Neural progenitor cell (in vitro differentiated cells): ENCODE results near the gene CKAP2. TPM values are rescaled to one million over a fixed set of nuclear protein-coding genes. Genes with fewer than 3 reads are reported as not detected.
"Not testable (repeated sequence)": the region's sequence is repeated elsewhere in the genome, so short reads cannot be mapped to it uniquely, and the experiment has no call there.

Experiments used
- DNase-seq: peaks from one replicate; pipeline ENCODE4 v3.0.0-alpha.2; 2016; ENCODE audit warnings: low spot score
- H2AFZ ChIP-seq: fragments of 200-600 bp; sonication (generic); replicated peaks from 2 replicates; pipeline ENCODE4 v1.6.1; 2016; ENCODE audit warnings: antibody characterized with exemption
- H3F3A ChIP-seq: fragments of 200-600 bp; sonication (generic); 2 replicates; pipeline ENCODE4 v1.6.1; 2016; ENCODE audit warnings: antibody characterized with exemption, low read depth
- H3K27ac ChIP-seq: fragments of 200-600 bp; sonication (generic); 2 replicates; pipeline ENCODE4 v1.5.1; 2016; ENCODE audit warnings: mild to moderate bottlenecking
- H3K27me3 ChIP-seq: fragments of 200-600 bp; sonication (generic); 2 replicates; pipeline ENCODE4 v1.6.1; 2016; ENCODE audit warnings: mild to moderate bottlenecking, moderate library complexity
- H3K36me3 ChIP-seq: fragments of 200-600 bp; sonication (generic); 2 replicates; pipeline ENCODE4 v1.5.1; 2016
- H3K4me1 ChIP-seq: fragments of 200-600 bp; sonication (generic); 2 replicates; pipeline ENCODE4 v1.6.1; 2016; ENCODE audit warnings: mixed run types
- H3K4me2 ChIP-seq: fragments of 200-600 bp; sonication (generic); 2 replicates; pipeline ENCODE4 v1.6.1; 2016
- H3K4me3 ChIP-seq: fragments of 200-600 bp; sonication (generic); 2 replicates; pipeline ENCODE4 v1.5.1; 2016
- H3K79me2 ChIP-seq: fragments of 200-600 bp; sonication (generic); 2 replicates; pipeline ENCODE4 v1.6.1; 2016; ENCODE audit warnings: low read depth
- H3K9ac ChIP-seq: fragments of 200-600 bp; sonication (generic); 2 replicates; pipeline ENCODE4 v1.6.1; 2016
- H3K9me3 ChIP-seq: fragments of 200-600 bp; sonication (generic); 2 replicates; pipeline ENCODE4 v1.5.1; 2016; ENCODE audit warnings: low read depth
- H4K20me1 ChIP-seq: fragments of 200-600 bp; sonication (generic); 2 replicates; pipeline ENCODE4 v1.6.1; 2016; ENCODE audit warnings: low read depth
- H3K27ac Mint-ChIP-seq: 3 replicates; pipeline ENCODE4 v1.8.0; 2021; ENCODE audit warnings: mixed read lengths
- H3K27me3 Mint-ChIP-seq: 2 replicates; pipeline ENCODE4 v1.8.0; 2022; ENCODE audit warnings: low read depth, mild to moderate bottlenecking, inconsistent platforms, moderate library complexity, mixed read lengths; ENCODE audit not compliant: insufficient read depth
- H3K36me3 Mint-ChIP-seq: 3 replicates; pipeline ENCODE4 v1.8.0; 2021; ENCODE audit warnings: mixed read lengths
- H3K4me1 Mint-ChIP-seq: 3 replicates; pipeline ENCODE4 v1.8.0; 2021; ENCODE audit warnings: mixed read lengths
- H3K4me3 Mint-ChIP-seq: 3 replicates; pipeline ENCODE4 v1.8.0; 2021; ENCODE audit warnings: mild to moderate bottlenecking, moderate library complexity, mixed read lengths
- H3K9me3 Mint-ChIP-seq: 3 replicates; pipeline ENCODE4 v1.8.0; 2020; ENCODE audit warnings: mixed read lengths
- EZH2 ChIP-seq: fragments of 200-600 bp; sonication (generic); IDR thresholded peaks from 2 replicates; pipeline ENCODE4 v1.6.1; 2017; ENCODE audit warnings: antibody characterized with exemption, mild to moderate bottlenecking, moderate library complexity
- EZH2phosphoT487 ChIP-seq: fragments of 200-600 bp; sonication (generic); IDR thresholded peaks from 2 replicates; pipeline ENCODE4 v1.6.1; 2017; ENCODE audit warnings: antibody characterized with exemption
- total RNA-seq: library from RNA; depleted of rRNA; stranded (reverse); fragments of >200 nt; gene quantifications from 2 replicates; pipeline ENCODE4 v1.2.3, GENCODE V29; 2015; ENCODE audit warnings: low replicate concordance
- TF ChIP-seq, protein P1 (sequence below): fragments of 200-600 bp; sonication (generic); IDR thresholded peaks from 2 replicates; pipeline ENCODE4 v1.5.1; 2017; ENCODE audit warnings: antibody characterized with exemption, mild to moderate bottlenecking

The CKAP2 gene, protein sequence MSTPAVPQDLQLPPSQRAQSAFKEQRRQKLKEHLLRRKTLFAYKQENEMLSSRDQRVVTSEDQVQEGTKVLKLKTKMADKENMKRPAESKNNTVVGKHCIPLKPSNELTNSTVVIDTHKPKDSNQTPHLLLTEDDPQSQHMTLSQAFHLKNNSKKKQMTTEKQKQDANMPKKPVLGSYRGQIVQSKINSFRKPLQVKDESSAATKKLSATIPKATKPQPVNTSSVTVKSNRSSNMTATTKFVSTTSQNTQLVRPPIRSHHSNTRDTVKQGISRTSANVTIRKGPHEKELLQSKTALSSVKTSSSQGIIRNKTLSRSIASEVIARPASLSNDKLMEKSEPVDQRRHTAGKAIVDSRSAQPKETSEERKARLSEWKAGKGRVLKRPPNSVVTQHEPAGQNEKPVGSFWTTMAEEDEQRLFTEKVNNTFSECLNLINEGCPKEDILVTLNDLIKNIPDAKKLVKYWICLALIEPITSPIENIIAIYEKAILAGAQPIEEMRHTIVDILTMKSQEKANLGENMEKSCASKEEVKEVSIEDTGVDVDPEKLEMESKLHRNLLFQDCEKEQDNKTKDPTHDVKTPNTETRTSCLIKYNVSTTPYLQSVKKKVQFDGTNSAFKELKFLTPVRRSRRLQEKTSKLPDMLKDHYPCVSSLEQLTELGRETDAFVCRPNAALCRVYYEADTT
- total RNA-seq: 134 and 224 TPM in 2 replicates

DNA sequence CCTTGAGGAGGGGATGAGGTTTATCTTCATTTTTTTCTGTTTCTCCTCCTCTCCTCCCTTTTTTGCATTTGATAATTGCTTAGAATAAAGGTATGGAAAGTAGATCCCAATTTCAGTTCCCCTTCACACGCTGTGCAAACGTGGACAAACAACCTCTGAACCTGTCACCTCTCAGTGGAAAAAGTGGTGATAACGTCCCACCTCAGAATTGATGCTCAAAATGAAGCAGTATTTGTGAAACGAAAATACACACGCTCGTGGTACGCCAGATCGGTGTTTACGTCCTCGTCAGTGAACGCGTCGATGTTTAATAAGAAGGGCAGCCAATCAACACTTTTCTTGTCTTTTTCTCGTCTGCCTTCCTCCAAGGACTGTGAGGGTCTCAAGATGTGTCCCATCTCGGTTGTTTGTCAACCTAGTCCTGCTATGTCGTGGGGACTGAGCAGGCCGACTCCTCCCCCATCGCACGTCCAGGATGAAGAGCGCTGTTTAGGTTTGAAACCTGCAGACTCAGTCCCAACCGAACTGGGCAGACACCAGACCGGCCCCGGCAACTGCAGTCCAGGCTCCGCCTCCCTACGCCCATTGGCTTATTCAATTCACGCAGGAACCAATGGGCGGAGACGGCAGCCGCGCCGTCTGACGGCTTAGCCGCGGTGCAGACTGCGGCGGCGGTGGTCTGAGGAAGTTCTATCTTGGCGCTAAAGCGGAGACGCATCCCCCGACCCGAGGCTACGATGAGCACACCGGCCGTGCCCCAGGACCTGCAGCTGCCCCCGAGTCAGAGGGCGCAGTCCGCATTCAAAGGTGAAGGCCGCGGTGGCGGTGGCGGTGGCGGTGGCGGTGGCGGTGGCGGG, at the start of gene CKAP2:
TSS of gene CKAP2 (plus strand) at position 659 of the 857 bp plus-strand sequence. CDS start at position 738, 79 bp downstream.
- Histone ChIP-seq H4K20me1 (peaks cover 42% of the 10 kb centered on the region), H3K36me3 (peaks cover 8% of the 10 kb centered on the region), H3K4me3 (peak within 1 kb of the TSS; percentile 89), H3K4me1 (peaks cover 34% of the 10 kb centered on the region), H3K4me2 (peak within 1 kb of the TSS; percentile 95), H3K27ac (peak within 1 kb of the TSS; percentile 61), H3K27me3 (no peaks in the 10 kb centered on the region), H2AFZ (peak within 1 kb of the TSS; percentile 87), H3F3A (peaks cover 7% of the 10 kb centered on the region), H3K79me2 (peaks cover 47% of the 10 kb centered on the region), H3K9me3 (no peaks in the 10 kb centered on the region), H3K9ac (peak within 1 kb of the TSS; percentile 66)
- Mint-ChIP-seq H3K4me3 (peak within 1 kb of the TSS; percentile 93), H3K36me3 (peaks cover 17% of the 10 kb centered on the region), H3K4me1 (peaks cover 41% of the 10 kb centered on the region), H3K27me3 (peaks cover 2% of the 10 kb centered on the region), H3K27ac (peak within 1 kb of the TSS; percentile 79), H3K9me3 (no peaks in the 10 kb centered on the region)
- peak; percentile 98 for DNase-seq
- TF ChIP-seq, protein P1, sequence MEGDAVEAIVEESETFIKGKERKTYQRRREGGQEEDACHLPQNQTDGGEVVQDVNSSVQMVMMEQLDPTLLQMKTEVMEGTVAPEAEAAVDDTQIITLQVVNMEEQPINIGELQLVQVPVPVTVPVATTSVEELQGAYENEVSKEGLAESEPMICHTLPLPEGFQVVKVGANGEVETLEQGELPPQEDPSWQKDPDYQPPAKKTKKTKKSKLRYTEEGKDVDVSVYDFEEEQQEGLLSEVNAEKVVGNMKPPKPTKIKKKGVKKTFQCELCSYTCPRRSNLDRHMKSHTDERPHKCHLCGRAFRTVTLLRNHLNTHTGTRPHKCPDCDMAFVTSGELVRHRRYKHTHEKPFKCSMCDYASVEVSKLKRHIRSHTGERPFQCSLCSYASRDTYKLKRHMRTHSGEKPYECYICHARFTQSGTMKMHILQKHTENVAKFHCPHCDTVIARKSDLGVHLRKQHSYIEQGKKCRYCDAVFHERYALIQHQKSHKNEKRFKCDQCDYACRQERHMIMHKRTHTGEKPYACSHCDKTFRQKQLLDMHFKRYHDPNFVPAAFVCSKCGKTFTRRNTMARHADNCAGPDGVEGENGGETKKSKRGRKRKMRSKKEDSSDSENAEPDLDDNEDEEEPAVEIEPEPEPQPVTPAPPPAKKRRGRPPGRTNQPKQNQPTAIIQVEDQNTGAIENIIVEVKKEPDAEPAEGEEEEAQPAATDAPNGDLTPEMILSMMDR: no peak
- TF ChIP-seq EZH2 (no peak), EZH2phosphoT487 (no peak)

DNA sequence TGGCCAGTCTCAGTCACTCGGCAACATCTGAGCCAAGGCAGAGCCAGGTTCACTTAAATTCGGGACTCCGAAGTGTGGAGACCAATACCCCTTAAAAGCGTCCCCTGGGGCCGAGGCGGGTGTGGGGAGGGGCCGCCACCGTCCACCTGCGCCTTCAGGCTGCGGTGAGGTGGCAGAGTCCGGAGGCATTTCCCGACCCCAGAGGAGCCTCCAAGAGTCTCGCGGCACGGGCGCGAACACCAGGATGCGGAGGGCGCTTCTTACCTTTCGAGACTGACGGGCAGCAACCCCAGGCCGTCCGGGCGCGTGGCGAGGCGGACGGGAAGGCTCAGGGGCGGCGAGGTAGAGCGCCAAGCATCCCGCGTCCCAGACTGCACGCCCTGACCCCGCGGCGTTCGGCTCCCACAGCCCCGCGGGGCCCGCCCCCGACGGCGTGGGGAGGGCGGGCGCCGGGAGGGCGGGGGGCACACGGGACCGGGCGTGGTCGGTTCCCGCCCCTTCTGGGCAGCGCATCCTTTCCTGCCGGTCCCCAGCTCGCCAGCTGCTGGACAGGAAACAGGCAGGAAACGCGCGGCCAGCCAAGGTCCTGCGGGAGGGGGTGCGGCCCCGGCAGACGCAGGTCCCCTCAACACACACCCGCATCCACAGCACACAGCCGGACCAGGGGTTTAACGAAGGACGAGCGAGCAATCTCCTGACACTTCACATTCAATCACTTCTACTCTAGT, 49.3 kb upstream of the CKAP2 start, which contains the start of gene THSD1:
TSS of gene THSD1 (minus strand) at position 406 of the 728 bp plus-strand sequence. CDS start 3,572 bp downstream, outside the sequence.
- Histone ChIP-seq H4K20me1 (no peaks in the 10 kb centered on the region), H3K9me3 (no peaks in the 10 kb centered on the region), H3K27ac (no peak within 1 kb of the TSS), H2AFZ (peak within 1 kb of the TSS; percentile 77), H3K4me3 (peak within 1 kb of the TSS; percentile 54), H3K79me2 (no peaks in the 10 kb centered on the region), H3K27me3 (peaks cover 50% of the 10 kb centered on the region), H3K4me1 (peaks cover 3% of the 10 kb centered on the region), H3K36me3 (no peaks in the 10 kb centered on the region), H3K9ac (no peak within 1 kb of the TSS), H3F3A (peaks cover 4% of the 10 kb centered on the region), H3K4me2 (peak within 1 kb of the TSS; percentile 79)
- TF ChIP-seq, protein P1: no peak
- TF ChIP-seq EZH2 (peak; percentile 82), EZH2phosphoT487 (peak; percentile 46)
- Mint-ChIP-seq H3K4me1 (no peaks in the 10 kb centered on the region), H3K36me3 (peaks cover 15% of the 10 kb centered on the region), H3K4me3 (peak within 1 kb of the TSS; percentile 84), H3K27ac (no peak within 1 kb of the TSS), H3K9me3 (no peaks in the 10 kb centered on the region), H3K27me3 (peaks cover 17% of the 10 kb centered on the region)
- DNase-seq: peak; percentile 62

DNA sequence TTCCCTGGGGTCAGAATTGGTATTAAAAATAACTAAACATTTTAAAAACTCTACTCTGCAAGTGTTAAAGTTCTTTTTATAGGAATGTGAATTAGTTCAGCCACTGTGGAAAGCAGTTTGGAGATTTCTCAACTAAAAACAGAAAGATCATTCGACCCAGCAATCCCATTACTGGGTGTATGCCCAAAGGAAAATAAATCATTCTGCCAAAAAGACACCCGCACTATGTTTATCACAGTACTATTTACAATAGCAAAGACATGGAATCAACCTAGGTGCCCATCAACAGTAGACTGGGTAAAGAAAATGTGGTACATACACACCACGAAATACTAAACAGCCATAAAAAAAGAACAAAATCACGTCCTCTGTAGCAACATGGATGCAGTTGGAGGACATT, 48.6 kb upstream of the CKAP2 start:
- Histone ChIP-seq H3F3A (peaks cover 4% of the 10 kb centered on the region), H3K27me3 (peaks cover 50% of the 10 kb centered on the region), H3K79me2 (no peaks in the 10 kb centered on the region), H4K20me1 (no peaks in the 10 kb centered on the region), H2AFZ (no peak overlapping the region), H3K9ac (no peak overlapping the region), H3K36me3 (no peaks in the 10 kb centered on the region), H3K27ac (no peak overlapping the region), H3K4me1 (peaks cover 3% of the 10 kb centered on the region), H3K4me3 (peak overlapping the region; percentile 54), H3K4me2 (peak overlapping the region; percentile 79), H3K9me3 (no peaks in the 10 kb centered on the region)
- H3K27ac Mint-ChIP-seq: no peak overlapping the region
- H3K4me1 Mint-ChIP-seq: no peaks in the 10 kb centered on the region
- TF ChIP-seq, protein P1: no peak
- TF ChIP-seq EZH2: no peak
- TF ChIP-seq EZH2phosphoT487: no peak
- H3K9me3 Mint-ChIP-seq: no peaks in the 10 kb centered on the region
- DNase-seq: no peak
- H3K4me3 Mint-ChIP-seq: peak overlapping the region; percentile 74
- peaks cover 17% of the 10 kb centered on the region for H3K27me3 Mint-ChIP-seq
- H3K36me3 Mint-ChIP-seq: peaks cover 15% of the 10 kb centered on the region

DNA sequence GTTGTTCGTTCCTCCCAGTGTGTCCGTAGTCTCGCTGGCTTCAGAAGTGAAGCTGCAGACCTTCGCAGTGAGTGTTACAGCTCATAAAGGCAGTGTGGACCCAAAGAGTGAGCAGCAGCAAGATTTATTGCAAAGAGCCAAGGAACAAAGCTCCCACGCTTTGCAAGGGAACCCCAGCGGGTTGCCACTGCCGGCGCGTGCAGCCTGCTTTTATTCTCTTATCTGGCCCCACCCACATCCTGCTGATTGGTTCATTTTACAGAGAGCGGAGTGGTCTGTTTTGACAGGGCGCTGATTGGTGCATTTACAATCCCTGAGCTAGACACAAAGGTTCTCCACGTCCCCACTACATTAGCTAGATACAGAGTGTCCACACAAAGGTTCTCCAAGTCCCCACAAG, 47.8 kb upstream of the CKAP2 start:
- H3K27me3 ChIP-seq: peaks cover 49% of the 10 kb centered on the region
- H3K4me2 ChIP-seq, H3K27ac ChIP-seq, H3K4me1 Mint-ChIP-seq, DNase-seq, H4K20me1 ChIP-seq, H3K9me3 ChIP-seq, H3K9me3 Mint-ChIP-seq, H3F3A ChIP-seq, H3K4me1 ChIP-seq, H3K36me3 ChIP-seq, H3K9ac ChIP-seq, H2AFZ ChIP-seq, H3K27ac Mint-ChIP-seq, H3K79me2 ChIP-seq, H3K4me3 ChIP-seq: not testable (repeated sequence)
- H3K4me3 Mint-ChIP-seq: peak overlapping the region; percentile 64
- H3K36me3 Mint-ChIP-seq: peaks cover 15% of the 10 kb centered on the region
- peaks cover 17% of the 10 kb centered on the region for H3K27me3 Mint-ChIP-seq
